Caco-2 (cell line): Measurements from ENCODE around the gene TAC4. TPM values are rescaled to one million over a fixed set of nuclear protein-coding genes. Genes with fewer than 3 reads are reported as not detected.
A peak's percentile ranks its signal among the peaks of the same experiment; 100 is the strongest.

Experiments
- BruUV-seq: library from RNA; stranded (reverse); fragments of 400-500 nt; replicated peaks from 2 replicates; lab custom pipeline; 2021; lab: Mats Ljungman, UMichigan
- CTCF ChIA-PET: fragments of 300-600 bp; sonication (Branson Sonifier 250); formaldehyde crosslinking; loops from one replicate; lab custom pipeline; 2022; ENCODE audit warnings: antibody characterized with exemption; lab: Charles Lee
- POLR2A ChIA-PET: fragments of 300-600 bp; sonication (Branson Sonifier 250); formaldehyde crosslinking; loops from one replicate; lab custom pipeline; 2022; ENCODE audit warnings: antibody characterized with exemption; lab: Charles Lee
- DNase-seq, 2 experiments: peaks; one replicate each; pipeline versions ENCODE4 v3.0.0 to v3.0.0-alpha.2; 2020 to 2022
- H3K27me3 ChIP-seq: replicated peaks from 2 replicates; pipeline ENCODE4 v1.6.0; 2011; ENCODE audit warnings: low read length; ENCODE audit not compliant: control insufficient read depth, insufficient read depth
- H3K36me3 ChIP-seq: 2 replicates; pipeline ENCODE4 v1.5.1; 2011; ENCODE audit warnings: low read length; ENCODE audit not compliant: control insufficient read depth, insufficient read depth
- H3K4me1 ChIP-seq: fragments of 250-450 bp; sonication (Bioruptor Pico); 2 replicates; pipeline ENCODE4 v1.5.1; 2020; ENCODE audit warnings: mild to moderate bottlenecking
- H3K4me3 ChIP-seq: 2 replicates; pipeline ENCODE4 v1.5.1; 2011; ENCODE audit warnings: low read depth, mild to moderate bottlenecking, control low read depth, low read length
- H3K9me3 ChIP-seq: fragments of 250-450 bp; sonication (Bioruptor Pico); 2 replicates; pipeline ENCODE4 v1.5.1; 2020; ENCODE audit warnings: mild to moderate bottlenecking, moderate library complexity
- H3K27ac Mint-ChIP-seq: one replicate; pipeline ENCODE4 v1.8.0; 2022; ENCODE audit warnings: mixed read lengths; ENCODE audit not compliant: unreplicated experiment
- H3K27me3 Mint-ChIP-seq: one replicate; pipeline ENCODE4 v1.8.0; 2022; ENCODE audit warnings: mixed read lengths; ENCODE audit not compliant: insufficient read depth, unreplicated experiment
- H3K36me3 Mint-ChIP-seq: one replicate; pipeline ENCODE4 v1.8.0; 2022; ENCODE audit warnings: mild to moderate bottlenecking, mixed read lengths; ENCODE audit not compliant: insufficient read depth, unreplicated experiment
- H3K4me1 Mint-ChIP-seq: one replicate; pipeline ENCODE4 v1.8.0; 2022; ENCODE audit warnings: low read depth, mixed read lengths; ENCODE audit not compliant: unreplicated experiment
- H3K4me3 Mint-ChIP-seq: one replicate; pipeline ENCODE4 v1.8.0; 2022; ENCODE audit warnings: mild to moderate bottlenecking, moderate library complexity, mixed read lengths; ENCODE audit not compliant: unreplicated experiment
- H3K9me3 Mint-ChIP-seq: one replicate; pipeline ENCODE4 v1.8.0; 2022; ENCODE audit warnings: mixed read lengths; ENCODE audit not compliant: unreplicated experiment
- intact Hi-C: fragments of 100-400 bp; cut with micrococcal nuclease; formaldehyde crosslinking; loops from one replicate; pipeline ENCODE4 v1.10.0; 2022; ENCODE audit not compliant: unreplicated experiment
- total RNA-seq: library from RNA; stranded (reverse); gene quantifications from 2 replicates; pipeline ENCODE4 v1.2.3, GENCODE V29; 2022
- TF ChIP-seq, protein P1 (sequence below), 2 experiments: fragments of 200-600 bp in 1 of 2; IDR thresholded peaks; 1 replicate in 1 of 2; 2 replicates in 1 of 2; pipeline versions ENCODE4 v1.5.1 to v1.8.0; 2011 to 2022; ENCODE audit warnings: antibody characterized with exemption in 1 of 2, control low read depth in 1 of 2, inconsistent platforms in 1 of 2, low read depth in 1 of 2, low read length in 1 of 2, mild to moderate bottlenecking in 1 of 2, moderate library complexity in 1 of 2; ENCODE audit not compliant: insufficient read depth in 1 of 2, severe bottlenecking in 1 of 2, unreplicated experiment in 1 of 2

The TAC4 gene
- total RNA-seq, 1 experiment from 2014 or later, result 17.1 TPM

GRCh38 chr17:49891271-49891670, 43.4 kb upstream of the TAC4 start:
- no peak overlapping the region for H3K4me3 ChIP-seq
- intact Hi-C loops, result no loop called here
- Mint-ChIP-seq H3K4me3 (peak overlapping the region; percentile 27), H3K36me3 (peaks cover 13% of the 10 kb centered on the region), H3K9me3 (no peaks in the 10 kb centered on the region), H3K4me1 (peaks cover 76% of the 10 kb centered on the region), H3K27me3 (no peaks in the 10 kb centered on the region), H3K27ac (peak overlapping the region; percentile 96)
- BruUV-seq, result no TSS peak
- no peak for DNase-seq
- H3K4me1 ChIP-seq, result peaks cover 83% of the 10 kb centered on the region
- ChIA-PET CTCF (interaction anchor here (2.7 kb wide), 1 partner anchor 7 kb away, joined by 19 read pairs; no protein-coding TSS in a partner anchor), POLR2A (no interaction called here)
- no peaks in the 10 kb centered on the region for H3K36me3 ChIP-seq
- H3K9me3 ChIP-seq, result no peaks in the 10 kb centered on the region
- no peaks in the 10 kb centered on the region for H3K27me3 ChIP-seq
- TF ChIP-seq, protein P1, sequence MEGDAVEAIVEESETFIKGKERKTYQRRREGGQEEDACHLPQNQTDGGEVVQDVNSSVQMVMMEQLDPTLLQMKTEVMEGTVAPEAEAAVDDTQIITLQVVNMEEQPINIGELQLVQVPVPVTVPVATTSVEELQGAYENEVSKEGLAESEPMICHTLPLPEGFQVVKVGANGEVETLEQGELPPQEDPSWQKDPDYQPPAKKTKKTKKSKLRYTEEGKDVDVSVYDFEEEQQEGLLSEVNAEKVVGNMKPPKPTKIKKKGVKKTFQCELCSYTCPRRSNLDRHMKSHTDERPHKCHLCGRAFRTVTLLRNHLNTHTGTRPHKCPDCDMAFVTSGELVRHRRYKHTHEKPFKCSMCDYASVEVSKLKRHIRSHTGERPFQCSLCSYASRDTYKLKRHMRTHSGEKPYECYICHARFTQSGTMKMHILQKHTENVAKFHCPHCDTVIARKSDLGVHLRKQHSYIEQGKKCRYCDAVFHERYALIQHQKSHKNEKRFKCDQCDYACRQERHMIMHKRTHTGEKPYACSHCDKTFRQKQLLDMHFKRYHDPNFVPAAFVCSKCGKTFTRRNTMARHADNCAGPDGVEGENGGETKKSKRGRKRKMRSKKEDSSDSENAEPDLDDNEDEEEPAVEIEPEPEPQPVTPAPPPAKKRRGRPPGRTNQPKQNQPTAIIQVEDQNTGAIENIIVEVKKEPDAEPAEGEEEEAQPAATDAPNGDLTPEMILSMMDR (IDR thresholded peaks at IDR 0.05; ENCODE audit: insufficient read depth in 1 of 2, low read depth in 1 of 2, low read length in 1 of 2, severe bottlenecking in 1 of 2, unreplicated experiment in 1 of 2), result no peak

DNA sequence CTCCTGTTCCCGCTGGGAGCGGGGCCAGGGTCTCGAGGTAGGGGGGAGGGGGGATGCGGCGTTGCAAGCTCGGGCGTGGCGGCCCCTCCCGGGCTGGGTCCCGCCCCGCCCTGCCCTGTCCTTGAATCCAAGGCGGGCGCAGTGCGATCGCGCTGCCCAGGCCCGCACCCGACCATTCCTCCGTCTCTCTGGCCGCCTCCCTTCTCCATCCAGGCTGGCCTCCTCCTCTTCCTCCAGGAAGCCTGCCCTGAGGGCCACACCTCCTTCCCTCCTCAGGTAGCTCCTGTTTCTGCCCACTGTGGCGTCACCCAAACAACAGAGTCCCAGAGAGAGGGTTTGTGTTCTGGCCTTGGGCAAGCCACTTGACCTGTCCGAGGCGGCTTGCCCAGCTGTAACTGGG, 43.0 kb upstream of the TAC4 start:
- CTCF ChIA-PET, result interaction anchor here (1.0 to 2.7 kb wide), 2 partner anchors 8 to 10 kb away, joined by 4 to 19 read pairs; no protein-coding TSS in a partner anchor
- intact Hi-C loops, result no loop called here
- TF ChIP-seq, protein P1 (IDR thresholded peaks at IDR 0.05; ENCODE audit: insufficient read depth in 1 of 2, low read depth in 1 of 2, low read length in 1 of 2, severe bottlenecking in 1 of 2, unreplicated experiment in 1 of 2), result no peak
- no TSS peak for BruUV-seq
- Histone ChIP-seq H3K9me3 (no peaks in the 10 kb centered on the region), H3K4me1 (peaks cover 83% of the 10 kb centered on the region), H3K4me3 (no peak overlapping the region), H3K36me3 (no peaks in the 10 kb centered on the region), H3K27me3 (no peaks in the 10 kb centered on the region)
- Mint-ChIP-seq H3K27ac (peak overlapping the region; percentile 96), H3K36me3 (peaks cover 13% of the 10 kb centered on the region), H3K4me3 (peak overlapping the region; percentile 27), H3K9me3 (no peaks in the 10 kb centered on the region), H3K27me3 (no peaks in the 10 kb centered on the region), H3K4me1 (peaks cover 76% of the 10 kb centered on the region)
- POLR2A ChIA-PET, result interaction anchor here (0.6 kb wide), 1 partner anchor 60 kb away, joined by 3 read pairs; no protein-coding TSS in a partner anchor
- DNase-seq, result no peak

GRCh38 chr17:49890077-49890821, 42.4 kb upstream of the TAC4 start:
- TF ChIP-seq, protein P1 (IDR thresholded peaks at IDR 0.05; ENCODE audit: insufficient read depth in 1 of 2, low read depth in 1 of 2, low read length in 1 of 2, severe bottlenecking in 1 of 2, unreplicated experiment in 1 of 2), result no peak
- Mint-ChIP-seq H3K9me3 (no peaks in the 10 kb centered on the region), H3K27me3 (no peaks in the 10 kb centered on the region), H3K36me3 (peaks cover 13% of the 10 kb centered on the region), H3K27ac (peak overlapping the region; percentile 96), H3K4me3 (no peak overlapping the region), H3K4me1 (peaks cover 78% of the 10 kb centered on the region)
- Histone ChIP-seq H3K4me3 (no peak overlapping the region), H3K4me1 (peaks cover 83% of the 10 kb centered on the region), H3K36me3 (no peaks in the 10 kb centered on the region), H3K9me3 (no peaks in the 10 kb centered on the region), H3K27me3 (no peaks in the 10 kb centered on the region)
- no TSS peak for BruUV-seq
- CTCF ChIA-PET, result interaction anchor here (0.5 to 2.7 kb wide), 8 partner anchors 8 to 408 kb away, joined by 3 to 19 read pairs (median 4); partner anchors contain the start of gene SLC35B1
- POLR2A ChIA-PET, result interaction anchor here (0.6 to 1.1 kb wide), 2 partner anchors 9 to 61 kb away, joined by 3 read pairs; no protein-coding TSS in a partner anchor
- DNase-seq, result peak in 1 of 2 experiments; percentile 54
- intact Hi-C loops, result no loop called here
